HG03045 (cell line): ENCODE results near the gene PPP3CA.
"Not testable (repeated sequence)": the region's sequence is repeated elsewhere in the genome, so short reads cannot be mapped to it uniquely, and the experiment has no call there.

Experiments used
- ATAC-seq: cut with Tn5 transposase; IDR thresholded peaks from one replicate; pipeline ENCODE4 v1.9.1; 2021; ENCODE audit warnings: mild to moderate bottlenecking, moderate library complexity; ENCODE audit not compliant: unreplicated experiment

PPP3CA gene

GRCh38 chr4:101148551-101148950 is 198.8 kb downstream of the PPP3CA start:
- ATAC-seq: no peak

DNA sequence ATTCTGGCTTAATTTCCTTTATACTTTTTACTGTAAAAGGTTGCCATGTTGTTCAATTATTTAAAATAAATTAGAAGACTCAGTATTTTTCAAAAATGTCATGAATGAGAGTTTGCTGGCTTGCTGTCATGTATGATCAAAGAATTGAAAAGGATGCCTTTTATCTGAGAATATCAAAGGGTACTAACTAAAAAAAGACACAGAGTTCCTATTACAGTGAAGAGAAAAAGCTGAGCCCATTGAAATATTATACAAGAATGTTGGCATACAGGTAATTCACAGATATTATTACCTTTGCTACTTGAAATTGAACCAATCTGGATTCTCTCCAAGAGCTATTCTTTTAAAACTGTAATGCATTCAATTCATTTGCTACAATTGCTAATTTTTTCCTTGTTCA is 200.0 kb downstream of the PPP3CA start:
- ATAC-seq: no peak

- no peak for ATAC-seq
Measured at GRCh38 chr4:101145021-101145420, 202.3 kb downstream of the PPP3CA start.

GRCh38 chr4:101142259-101142658 is 205.1 kb downstream of the PPP3CA start:
- ATAC-seq: no peak

DNA sequence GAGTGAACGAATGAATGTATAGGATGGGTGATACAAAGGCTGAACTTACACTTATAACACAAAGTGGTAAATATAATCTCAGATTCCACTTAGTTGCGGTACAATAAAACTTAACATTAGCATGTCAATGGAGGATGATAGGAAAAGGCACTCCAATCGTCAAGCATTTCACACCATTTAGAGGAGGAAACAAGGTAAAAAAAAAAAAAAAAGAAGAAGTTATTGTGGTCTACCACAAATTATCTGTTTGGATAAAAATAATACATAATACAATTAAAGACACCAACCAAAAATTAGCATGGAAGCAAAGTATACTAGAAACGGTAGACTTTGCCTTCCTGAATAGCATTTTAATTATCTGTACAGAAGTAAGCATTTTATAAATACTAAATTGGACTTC is 205.5 kb downstream of the PPP3CA start:
- ATAC-seq: no peak

GRCh38 chr4:101141230-101141629 is 206.1 kb downstream of the PPP3CA start:
- ATAC-seq: no peak

DNA sequence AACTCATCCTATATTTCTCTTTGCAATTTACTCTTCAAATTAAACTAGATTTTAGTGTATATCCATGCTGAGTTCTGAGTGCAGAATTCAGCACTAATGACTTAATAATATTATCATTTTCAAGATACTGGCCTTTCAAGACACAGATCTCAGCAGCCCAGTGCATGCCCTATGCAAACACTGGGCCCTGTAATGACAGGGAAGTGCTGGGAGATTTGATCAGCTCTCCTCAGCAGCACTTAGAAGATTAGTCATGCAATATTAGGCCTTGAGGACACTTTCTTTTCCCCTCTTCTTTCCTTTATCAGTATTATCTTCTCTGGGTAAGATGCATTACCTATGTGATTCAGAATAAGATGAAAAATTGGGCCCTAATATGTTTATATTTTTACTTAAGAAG is 207.1 kb downstream of the PPP3CA start:
- no peak for ATAC-seq

DNA sequence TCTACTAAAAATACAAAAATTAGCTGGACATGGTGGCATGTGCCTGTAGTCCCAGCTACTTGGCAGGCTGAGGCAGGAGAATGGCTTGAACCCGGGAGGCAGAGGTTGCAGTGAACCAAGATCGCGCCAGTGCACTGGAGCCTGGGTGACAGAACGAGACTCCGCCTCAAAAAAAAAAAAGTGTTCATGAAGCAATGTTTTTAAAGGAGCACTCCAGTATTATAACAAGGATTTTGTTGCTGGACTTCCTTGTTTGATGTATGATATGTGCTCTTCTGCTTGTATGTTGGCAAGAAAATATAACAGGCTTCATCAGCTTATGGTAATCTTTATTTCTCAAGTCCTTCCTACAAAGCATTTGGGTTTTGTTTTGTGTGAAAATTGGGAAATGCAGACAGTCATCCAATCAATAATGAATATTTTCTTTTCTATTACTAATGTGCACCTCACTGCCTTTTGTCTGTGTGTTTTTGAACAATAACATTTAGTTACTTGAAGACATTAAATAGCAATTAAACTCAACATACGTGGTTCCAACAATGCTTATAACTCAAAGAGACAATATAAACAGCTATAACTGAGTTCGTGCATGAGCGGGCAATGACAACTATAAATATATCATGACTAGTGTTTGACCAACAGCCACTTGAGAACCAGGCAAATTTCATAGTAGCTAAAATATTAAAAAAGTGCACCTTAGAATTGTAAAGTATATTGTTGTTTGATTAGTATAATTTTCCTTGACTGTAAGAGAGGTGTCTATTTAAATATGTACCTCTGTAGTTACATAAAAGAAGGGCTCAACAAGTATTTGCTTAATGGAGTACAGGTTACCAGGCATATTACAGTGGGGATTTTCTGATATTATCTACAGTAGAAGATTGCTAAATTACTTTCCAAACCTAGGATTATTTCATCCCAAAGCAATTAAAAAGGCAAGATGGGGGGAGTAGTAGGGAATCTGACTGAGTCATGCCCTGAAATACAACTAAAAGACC is 210.7 kb downstream of the PPP3CA start:
- no peak for ATAC-seq

DNA sequence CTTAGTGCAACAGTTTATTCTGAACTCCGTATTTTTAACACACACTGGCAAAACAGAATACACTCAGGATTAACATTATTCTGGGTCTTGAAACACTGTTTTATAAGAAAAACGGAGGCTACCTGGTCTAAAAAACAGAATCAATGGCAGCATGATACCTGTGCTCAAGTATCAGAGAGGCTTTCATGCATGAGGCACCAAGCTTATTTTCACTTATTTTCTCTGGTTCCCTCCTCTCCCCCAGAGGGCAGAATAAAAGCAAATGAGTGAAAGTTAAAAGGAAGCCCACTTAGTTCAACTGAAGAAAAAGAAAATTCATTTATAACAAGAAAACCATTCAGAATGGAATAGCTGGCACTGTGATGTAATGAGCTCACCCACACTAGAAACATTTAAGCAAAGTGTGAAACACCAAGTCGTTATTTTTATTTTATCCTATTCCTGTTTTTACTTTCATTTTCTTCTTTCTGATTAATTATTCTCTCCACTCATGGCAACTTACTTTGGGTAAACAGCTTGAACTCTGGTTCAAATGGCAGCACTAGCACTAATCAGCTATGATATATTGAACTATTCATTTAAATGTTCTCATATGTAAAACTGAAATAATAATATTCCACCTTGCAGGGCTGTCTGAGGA is 211.8 kb downstream of the PPP3CA start:
- no peak for ATAC-seq

DNA sequence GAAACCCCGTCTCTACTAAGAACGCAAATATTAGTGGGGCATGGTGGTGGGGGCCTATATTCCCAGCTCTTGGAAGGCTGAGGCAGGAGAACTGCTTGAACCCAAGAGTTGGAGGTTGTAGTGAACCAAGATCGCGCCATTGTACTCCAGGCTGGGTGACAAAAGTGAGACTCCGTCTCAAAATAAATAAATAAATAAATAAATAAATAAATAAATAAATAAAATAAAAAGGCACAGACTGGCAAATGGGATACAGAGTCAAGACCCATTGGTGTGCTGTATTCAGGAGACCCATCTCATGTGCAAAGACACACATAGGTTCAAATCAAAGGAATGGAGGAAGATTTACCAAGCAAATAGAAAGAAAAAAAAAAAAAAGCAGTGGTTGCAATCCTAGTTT is 216.3 kb downstream of the PPP3CA start:
- ATAC-seq: not testable (repeated sequence)

- not testable (repeated sequence) for ATAC-seq
Measured at GRCh38 chr4:101128898-101129297, 218.4 kb downstream of the PPP3CA start.

GRCh38 chr4:101128473-101128872 is 218.9 kb downstream of the PPP3CA start:
- ATAC-seq: no peak

- ATAC-seq: no peak
Measured at GRCh38 chr4:101127176-101127790, 220.0 kb downstream of the PPP3CA start.

DNA sequence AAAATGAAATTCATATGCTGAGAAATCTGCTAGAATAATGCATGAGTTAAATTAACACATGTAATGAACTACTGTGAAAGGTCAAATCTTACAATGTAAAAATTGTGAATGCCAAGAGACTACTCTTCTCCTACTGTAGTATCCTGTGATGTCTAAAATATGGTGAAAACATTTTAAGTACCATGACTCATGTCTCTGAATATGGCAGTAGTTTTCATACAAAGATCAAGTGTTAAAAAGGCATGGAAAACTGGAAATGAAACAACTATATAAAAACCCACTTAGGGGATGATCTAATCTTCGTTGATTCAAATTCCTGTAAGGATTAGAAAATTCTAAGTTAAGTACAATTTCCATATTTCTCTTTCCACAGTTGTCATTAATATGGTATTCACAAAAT is 221.3 kb downstream of the PPP3CA start:
- no peak for ATAC-seq

- ATAC-seq: no peak
Measured at GRCh38 chr4:101125045-101125942, 222.0 kb downstream of the PPP3CA start.

GRCh38 chr4:101123231-101123630 is 224.1 kb downstream of the PPP3CA start:
- ATAC-seq: no peak

DNA sequence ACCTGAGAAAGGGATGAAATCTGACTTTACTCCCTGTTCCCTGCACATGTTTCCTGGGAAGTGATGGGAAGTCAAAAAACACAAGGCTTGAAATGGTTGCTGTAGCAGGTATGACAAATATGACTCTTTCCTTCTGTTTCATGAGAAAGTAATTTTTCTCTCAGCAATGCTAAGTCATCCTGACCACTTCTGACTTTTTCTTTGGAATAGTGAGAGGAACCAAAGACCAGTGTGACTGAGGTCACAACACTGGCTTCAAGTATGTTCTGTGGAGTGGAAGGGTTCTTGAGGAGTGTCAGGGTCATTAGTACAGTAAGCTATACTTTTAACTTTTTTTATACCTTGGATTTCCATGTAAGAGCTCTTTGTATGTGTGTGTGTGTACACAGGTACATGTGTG is 225.3 kb downstream of the PPP3CA start:
- ATAC-seq: no peak

DNA sequence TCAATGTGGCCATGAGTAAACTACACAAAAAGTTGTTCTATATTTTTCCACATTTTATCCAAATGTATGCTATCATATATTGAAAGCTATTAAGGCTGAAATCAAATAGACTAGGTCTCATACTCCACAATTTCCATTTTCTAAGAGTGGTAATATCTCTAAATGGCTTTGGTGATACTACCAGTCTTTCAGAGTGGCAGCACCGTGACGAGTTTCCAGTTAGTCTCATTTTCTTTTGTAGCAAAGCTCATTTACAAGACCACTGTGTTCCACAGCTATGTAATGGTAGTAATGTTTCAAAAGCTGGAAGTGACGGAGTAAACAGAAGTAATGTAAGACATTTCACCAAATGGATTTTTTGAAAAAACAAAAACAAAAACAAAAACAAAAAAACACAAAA is 228.2 kb downstream of the PPP3CA start:
- ATAC-seq: no peak

DNA sequence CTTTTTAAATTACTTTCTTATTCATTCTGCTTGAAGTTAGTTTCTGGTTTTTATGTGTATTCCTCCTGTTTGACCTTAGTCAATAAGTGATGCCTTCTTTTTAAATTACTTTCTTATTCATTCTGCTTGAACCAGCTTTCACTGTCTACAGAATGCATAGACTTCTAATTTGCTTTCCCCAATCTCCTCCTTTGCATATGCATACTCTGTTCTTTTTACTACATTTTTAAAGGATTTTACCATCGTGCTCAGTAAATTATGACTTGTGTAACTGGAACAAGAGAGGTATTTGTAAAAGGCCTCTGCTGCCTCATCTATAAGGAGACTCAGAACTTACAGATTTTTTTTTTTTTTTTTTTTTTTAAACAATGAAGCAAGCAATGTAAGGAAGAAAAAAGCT is 228.7 kb downstream of the PPP3CA start:
- no peak for ATAC-seq

- ATAC-seq: no peak
Measured at GRCh38 chr4:101115887-101116286, 231.4 kb downstream of the PPP3CA start.

GRCh38 chr4:101114936-101115372 is 232.4 kb downstream of the PPP3CA start:
- no peak for ATAC-seq
